NCI-H146 (cell line): ENCODE measurements around the gene SLC33A1.

Source experiments
- DNase-seq: peaks from one replicate; lab custom pipeline; 2025; lab: John Stamatoyannopoulos, UW

SLC33A1 gene

GRCh38 chr3:155790272-155790925 is 63.8 kb downstream of the SLC33A1 start:
- no peak for DNase-seq

GRCh38 chr3:155785662-155786295 is 68.4 kb downstream of the SLC33A1 start:
- peak; percentile 61 for DNase-seq

- DNase-seq: no peak
Measured at GRCh38 chr3:155782390-155782953, 71.8 kb downstream of the SLC33A1 start.

GRCh38 chr3:155780291-155780690 is 73.9 kb downstream of the SLC33A1 start:
- DNase-seq: no peak

- no peak for DNase-seq
Measured at GRCh38 chr3:155778462-155778861, 75.8 kb downstream of the SLC33A1 start.

- no peak for DNase-seq
Measured at GRCh38 chr3:155772801-155773200, 81.4 kb downstream of the SLC33A1 start.

GRCh38 chr3:155771126-155771525 is 83.1 kb downstream of the SLC33A1 start:
- DNase-seq: no peak
